ENCODE measurements around the gene CLPTM1L.
"Not testable (repeated sequence)": the region's sequence is repeated elsewhere in the genome, so short reads cannot be mapped to it uniquely, and the experiment has no call there.

CLPTM1L gene

GRCh38 chr5:1338506-1339070 lies 6.3 kb downstream of the CLPTM1L start:
- no peak for DNase-seq

GRCh38 chr5:1338196-1338490 lies 6.8 kb downstream of the CLPTM1L start:
- no peak for DNase-seq

GRCh38 chr5:1337489-1338195 lies 7.3 kb downstream of the CLPTM1L start:
- no peak for DNase-seq

GRCh38 chr5:1336749-1337488 lies 8.0 kb downstream of the CLPTM1L start:
- no peak for DNase-seq

- no peak for DNase-seq
These were observed 8.8 kb downstream of the CLPTM1L start for GRCh38 chr5:1336106-1336561.

GRCh38 chr5:1335540-1336095 lies 9.3 kb downstream of the CLPTM1L start:
- DNase-seq, result no peak

GRCh38 chr5:1334831-1335539 lies 9.9 kb downstream of the CLPTM1L start:
- DNase-seq, result no peak

GRCh38 chr5:1333986-1334385 lies 10.9 kb downstream of the CLPTM1L start:
- no peak for DNase-seq

GRCh38 chr5:1333286-1333685 lies 11.6 kb downstream of the CLPTM1L start:
- not testable (repeated sequence) for DNase-seq

- DNase-seq, result no peak
These were observed 12.4 kb downstream of the CLPTM1L start for GRCh38 chr5:1332461-1333001.

GRCh38 chr5:1331861-1332405 lies 13.0 kb downstream of the CLPTM1L start:
- no peak for DNase-seq

GRCh38 chr5:1330847-1331831 lies 13.8 kb downstream of the CLPTM1L start:
- no peak for DNase-seq

GRCh38 chr5:1330146-1330846 lies 14.6 kb downstream of the CLPTM1L start:
- DNase-seq, result no peak

- DNase-seq, result no peak
These were observed 15.8 kb downstream of the CLPTM1L start for GRCh38 chr5:1329111-1329579.

GRCh38 chr5:1328237-1329110 lies 16.4 kb downstream of the CLPTM1L start:
- not testable (repeated sequence) for DNase-seq

- DNase-seq, result not testable (repeated sequence)
These were observed 17.8 kb downstream of the CLPTM1L start for GRCh38 chr5:1326901-1327756.

- not testable (repeated sequence) for DNase-seq
These were observed 18.4 kb downstream of the CLPTM1L start for GRCh38 chr5:1326532-1326875.

- DNase-seq, result no peak
These were observed 18.9 kb downstream of the CLPTM1L start for GRCh38 chr5:1325870-1326531.
